ENCODE measurements around the gene CUTC. TPM values are rescaled to one million over a fixed set of nuclear protein-coding genes. Genes with fewer than 3 reads are reported as not detected.
"Not testable (repeated sequence)": the region's sequence is repeated elsewhere in the genome, so short reads cannot be mapped to it uniquely, and the experiment has no call there.

The CUTC gene
- polyA plus RNA-seq, 1 experiment: 10.7 TPM

- Histone ChIP-seq H3K27me3 (ENCODE audit: control insufficient read depth, insufficient read depth, low read length) (no peaks in the 10 kb centered on the region), H3K4me3 (ENCODE audit: low read depth, low read length) (no peak overlapping the region), H3K36me3 (ENCODE audit: control insufficient read depth, insufficient read depth, low read length) (peaks cover 5% of the 10 kb centered on the region)
- CTCF ChIA-PET: interaction anchor here (1.4 to 1.6 kb wide), 2 partner anchors 9 to 104 kb away, joined by 5 read pairs; no protein-coding TSS in a partner anchor
- peak; percentile 7 for DNase-seq (ENCODE audit: low read depth)
- TF ChIP-seq, protein P1, sequence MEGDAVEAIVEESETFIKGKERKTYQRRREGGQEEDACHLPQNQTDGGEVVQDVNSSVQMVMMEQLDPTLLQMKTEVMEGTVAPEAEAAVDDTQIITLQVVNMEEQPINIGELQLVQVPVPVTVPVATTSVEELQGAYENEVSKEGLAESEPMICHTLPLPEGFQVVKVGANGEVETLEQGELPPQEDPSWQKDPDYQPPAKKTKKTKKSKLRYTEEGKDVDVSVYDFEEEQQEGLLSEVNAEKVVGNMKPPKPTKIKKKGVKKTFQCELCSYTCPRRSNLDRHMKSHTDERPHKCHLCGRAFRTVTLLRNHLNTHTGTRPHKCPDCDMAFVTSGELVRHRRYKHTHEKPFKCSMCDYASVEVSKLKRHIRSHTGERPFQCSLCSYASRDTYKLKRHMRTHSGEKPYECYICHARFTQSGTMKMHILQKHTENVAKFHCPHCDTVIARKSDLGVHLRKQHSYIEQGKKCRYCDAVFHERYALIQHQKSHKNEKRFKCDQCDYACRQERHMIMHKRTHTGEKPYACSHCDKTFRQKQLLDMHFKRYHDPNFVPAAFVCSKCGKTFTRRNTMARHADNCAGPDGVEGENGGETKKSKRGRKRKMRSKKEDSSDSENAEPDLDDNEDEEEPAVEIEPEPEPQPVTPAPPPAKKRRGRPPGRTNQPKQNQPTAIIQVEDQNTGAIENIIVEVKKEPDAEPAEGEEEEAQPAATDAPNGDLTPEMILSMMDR (IDR thresholded peaks at IDR 0.05; ENCODE audit: insufficient read depth, low read depth, low read length): no peak
- POLR2A ChIA-PET: no interaction called here
Observed at GRCh38 chr10:99742254-99742653, 10.2 kb downstream of the CUTC start.

GRCh38 chr10:99742701-99743100, 10.7 kb downstream of the CUTC start:
- ChIA-PET POLR2A (no interaction called here), CTCF (interaction anchor here (1.4 to 1.6 kb wide), 2 partner anchors 10 to 103 kb away, joined by 5 read pairs; no protein-coding TSS in a partner anchor)
- DNase-seq (ENCODE audit: low read depth): peak; percentile 19
- Histone ChIP-seq H3K27me3 (ENCODE audit: control insufficient read depth, insufficient read depth, low read length) (no peaks in the 10 kb centered on the region), H3K4me3 (ENCODE audit: low read depth, low read length) (no peak overlapping the region), H3K36me3 (ENCODE audit: control insufficient read depth, insufficient read depth, low read length) (peaks cover 5% of the 10 kb centered on the region)
- TF ChIP-seq, protein P1 (IDR thresholded peaks at IDR 0.05; ENCODE audit: insufficient read depth, low read depth, low read length): no peak

- DNase-seq (ENCODE audit: low read depth): no peak
- ChIA-PET CTCF (no interaction called here), POLR2A (no interaction called here)
- H3K27me3 ChIP-seq (ENCODE audit: control insufficient read depth, insufficient read depth, low read length): no peaks in the 10 kb centered on the region
- peaks cover 5% of the 10 kb centered on the region for H3K36me3 ChIP-seq (ENCODE audit: control insufficient read depth, insufficient read depth, low read length)
- TF ChIP-seq, protein P1 (IDR thresholded peaks at IDR 0.05; ENCODE audit: insufficient read depth, low read depth, low read length): no peak
- H3K4me3 ChIP-seq (ENCODE audit: low read depth, low read length): no peak overlapping the region
Observed at GRCh38 chr10:99743841-99744240, 11.8 kb downstream of the CUTC start.

DNA sequence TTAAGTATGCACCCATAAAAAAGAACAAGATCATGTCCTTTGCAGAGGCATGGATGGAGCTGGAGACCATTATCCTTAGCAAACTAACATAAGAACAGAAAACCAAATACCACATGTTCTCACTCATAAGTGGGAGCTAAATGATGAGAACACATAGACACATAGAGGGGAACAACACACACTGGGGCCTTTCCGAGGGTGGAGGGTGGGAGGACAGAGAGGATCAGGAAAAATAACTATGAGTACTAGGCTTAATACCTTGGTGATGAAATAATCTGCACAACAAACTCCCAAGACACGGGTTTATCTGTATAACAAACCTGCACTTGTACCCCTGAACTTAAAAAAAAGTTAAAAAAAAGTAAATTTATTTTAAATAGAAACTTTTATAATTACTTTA, 14.1 kb downstream of the CUTC start:
- H3K4me3 ChIP-seq (ENCODE audit: low read depth, low read length); POLR2A ChIA-PET; DNase-seq (ENCODE audit: low read depth); H3K36me3 ChIP-seq (ENCODE audit: control insufficient read depth, insufficient read depth, low read length); H3K27me3 ChIP-seq (ENCODE audit: control insufficient read depth, insufficient read depth, low read length); CTCF ChIA-PET: not testable (repeated sequence)

- DNase-seq (ENCODE audit: low read depth): no peak
- Histone ChIP-seq H3K36me3 (ENCODE audit: control insufficient read depth, insufficient read depth, low read length) (peaks cover 4% of the 10 kb centered on the region), H3K27me3 (ENCODE audit: control insufficient read depth, insufficient read depth, low read length) (no peaks in the 10 kb centered on the region), H3K4me3 (ENCODE audit: low read depth, low read length) (no peak overlapping the region)
- TF ChIP-seq, protein P1 (IDR thresholded peaks at IDR 0.05; ENCODE audit: insufficient read depth, low read depth, low read length): no peak
- ChIA-PET POLR2A (no interaction called here), CTCF (no interaction called here)
Observed at GRCh38 chr10:99748823-99749451, 16.9 kb downstream of the CUTC start.

DNA sequence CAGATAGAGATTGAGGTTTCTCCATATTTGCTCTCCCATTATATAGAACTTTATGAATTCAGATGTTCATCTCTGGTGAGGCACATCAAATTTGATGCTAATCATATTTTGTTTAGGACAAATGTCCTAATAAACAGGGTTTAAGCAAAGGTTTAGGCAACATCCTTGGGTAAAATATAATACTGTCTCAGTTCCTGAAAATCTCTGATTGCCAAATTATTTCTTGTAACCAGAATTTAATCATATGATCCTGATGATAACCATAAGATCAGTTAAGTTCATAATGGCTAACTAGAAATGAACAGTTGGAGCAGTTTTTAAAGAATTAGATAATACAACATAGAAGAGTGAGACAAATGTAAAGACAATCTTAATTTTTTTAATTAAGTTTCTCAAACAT, 18.6 kb downstream of the CUTC start:
- POLR2A ChIA-PET: no interaction called here
- CTCF ChIA-PET: no interaction called here
- TF ChIP-seq, protein P1 (IDR thresholded peaks at IDR 0.05; ENCODE audit: insufficient read depth, low read depth, low read length): no peak
- no peaks in the 10 kb centered on the region for H3K27me3 ChIP-seq (ENCODE audit: control insufficient read depth, insufficient read depth, low read length)
- no peak overlapping the region for H3K4me3 ChIP-seq (ENCODE audit: low read depth, low read length)
- peaks cover 4% of the 10 kb centered on the region for H3K36me3 ChIP-seq (ENCODE audit: control insufficient read depth, insufficient read depth, low read length)
- no peak for DNase-seq (ENCODE audit: low read depth)
